Endothelial cell of umbilical vein (primary cell): ENCODE results near the gene MCTP2.

Experiments
- EZH2 ChIP-seq: IDR thresholded peaks from 2 replicates; pipeline ENCODE4 v1.6.1; 2012; ENCODE audit warnings: borderline replicate concordance, low read depth, mild to moderate bottlenecking, moderate library complexity, low read length, inconsistent platforms; ENCODE audit not compliant: severe bottlenecking
- FOS ChIP-seq: IDR thresholded peaks from 2 replicates; pipeline ENCODE4 v1.6.1; 2011; ENCODE audit warnings: mild to moderate bottlenecking, low read length, moderate library complexity, borderline replicate concordance; ENCODE audit not compliant: insufficient read depth
- GATA2 ChIP-seq: IDR thresholded peaks from 2 replicates; pipeline ENCODE4 v1.7.0; 2011; ENCODE audit warnings: low read depth, mild to moderate bottlenecking, moderate library complexity, mixed read lengths, low read length; ENCODE audit not compliant: insufficient read length, insufficient read depth
- JUN ChIP-seq: IDR thresholded peaks from 2 replicates; pipeline ENCODE4 v1.6.1; 2011; ENCODE audit warnings: borderline replicate concordance, low read depth; ENCODE audit not compliant: insufficient read length, insufficient read depth
- MYC ChIP-seq: IDR thresholded peaks from one replicate; pipeline ENCODE4 v1.6.1; 2011; ENCODE audit warnings: mild to moderate bottlenecking, low read depth, low read length
- POLR2A ChIP-seq: IDR thresholded peaks from 2 replicates; pipeline ENCODE4 v1.6.1; 2012; ENCODE audit warnings: low read depth, mild to moderate bottlenecking, control low read depth, low read length
- POLR2AphosphoS5 ChIP-seq: IDR thresholded peaks from 2 replicates; pipeline ENCODE4 v1.6.1; 2012; ENCODE audit warnings: low read depth, mild to moderate bottlenecking, control low read depth, low read length, moderate library complexity; ENCODE audit not compliant: insufficient read depth
- TF ChIP-seq, protein P1 (sequence below): IDR thresholded peaks from 2 replicates; pipeline ENCODE4 v1.6.1; 2011; ENCODE audit not compliant: insufficient read depth, insufficient read length
- TF ChIP-seq, protein P2 (sequence below), 2 donors: IDR thresholded peaks; 1 replicate in 1 of 2; 2 replicates in 1 of 2; pipeline ENCODE4 v1.5.1; 2011; ENCODE audit warnings: low read length in 2 of 2, mild to moderate bottlenecking in 2 of 2, moderate library complexity in 2 of 2, control low read depth in 1 of 2, inconsistent platforms in 1 of 2, low read depth in 1 of 2; ENCODE audit not compliant: insufficient read depth in 1 of 2; ENCODE audit errors: extremely low read depth in 1 of 2

DNA sequence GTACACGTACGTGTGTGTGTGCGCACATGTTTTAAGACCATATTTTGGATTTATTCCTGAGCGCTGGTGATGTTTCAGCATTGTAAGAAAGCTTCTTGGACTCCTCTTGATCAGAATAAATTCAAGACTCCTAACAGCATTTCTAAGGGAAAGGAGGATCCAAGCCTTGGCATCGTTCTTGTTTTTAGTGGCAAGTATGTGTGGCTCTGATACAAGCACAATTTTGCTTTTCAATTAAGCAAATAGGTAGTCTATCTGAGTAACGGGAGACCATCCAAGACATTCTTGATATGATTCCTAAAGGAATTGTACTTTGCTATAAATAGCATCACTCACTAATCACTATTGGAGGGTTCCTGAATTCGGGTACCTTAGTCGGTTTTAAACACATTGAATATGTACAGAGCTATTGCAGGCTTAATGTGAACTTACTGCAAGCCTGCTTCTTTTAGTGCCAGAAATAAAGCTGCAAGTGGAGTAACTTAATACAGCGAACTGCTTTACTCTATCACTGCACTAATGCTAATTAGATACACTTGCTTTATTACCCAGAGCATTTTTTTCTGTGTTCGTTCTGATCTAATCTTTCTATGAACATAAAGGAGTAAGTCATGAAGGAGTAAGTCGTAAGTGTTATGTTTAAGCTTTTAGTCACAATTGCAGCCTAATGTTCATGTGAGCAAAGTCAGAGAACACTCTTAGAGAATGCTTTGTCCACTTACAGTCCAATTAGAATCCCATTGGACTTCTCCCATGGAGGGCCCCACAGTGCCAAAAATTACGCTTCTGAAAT, 186.3 kb downstream of the MCTP2 start:
- TF ChIP-seq, protein P1, sequence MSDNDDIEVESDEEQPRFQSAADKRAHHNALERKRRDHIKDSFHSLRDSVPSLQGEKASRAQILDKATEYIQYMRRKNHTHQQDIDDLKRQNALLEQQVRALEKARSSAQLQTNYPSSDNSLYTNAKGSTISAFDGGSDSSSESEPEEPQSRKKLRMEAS, result no peak
- TF ChIP-seq, protein P2, sequence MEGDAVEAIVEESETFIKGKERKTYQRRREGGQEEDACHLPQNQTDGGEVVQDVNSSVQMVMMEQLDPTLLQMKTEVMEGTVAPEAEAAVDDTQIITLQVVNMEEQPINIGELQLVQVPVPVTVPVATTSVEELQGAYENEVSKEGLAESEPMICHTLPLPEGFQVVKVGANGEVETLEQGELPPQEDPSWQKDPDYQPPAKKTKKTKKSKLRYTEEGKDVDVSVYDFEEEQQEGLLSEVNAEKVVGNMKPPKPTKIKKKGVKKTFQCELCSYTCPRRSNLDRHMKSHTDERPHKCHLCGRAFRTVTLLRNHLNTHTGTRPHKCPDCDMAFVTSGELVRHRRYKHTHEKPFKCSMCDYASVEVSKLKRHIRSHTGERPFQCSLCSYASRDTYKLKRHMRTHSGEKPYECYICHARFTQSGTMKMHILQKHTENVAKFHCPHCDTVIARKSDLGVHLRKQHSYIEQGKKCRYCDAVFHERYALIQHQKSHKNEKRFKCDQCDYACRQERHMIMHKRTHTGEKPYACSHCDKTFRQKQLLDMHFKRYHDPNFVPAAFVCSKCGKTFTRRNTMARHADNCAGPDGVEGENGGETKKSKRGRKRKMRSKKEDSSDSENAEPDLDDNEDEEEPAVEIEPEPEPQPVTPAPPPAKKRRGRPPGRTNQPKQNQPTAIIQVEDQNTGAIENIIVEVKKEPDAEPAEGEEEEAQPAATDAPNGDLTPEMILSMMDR (IDR thresholded peaks at IDR 0.05; ENCODE audit: extremely low read depth in 1 of 2, insufficient read depth in 1 of 2, low read depth in 1 of 2, low read length in 2 of 2), result no peak
- TF ChIP-seq POLR2A (no peak), MYC (no peak), POLR2AphosphoS5 (no peak), EZH2 (no peak), GATA2 (no peak), FOS (no peak), JUN (no peak)
